OCI-LY1 (cell line): ENCODE results near the gene FAM200C.

Experiments
- H2AFZ ChIP-seq: fragments of 200-600 bp; sonication (generic), shearing (Covaris generic); 2 replicates; pipeline ENCODE4 v1.6.0; 2014; ENCODE audit warnings: antibody characterized with exemption, mild to moderate bottlenecking, low read length
- H3F3A ChIP-seq: fragments of 200-600 bp; sonication (generic), shearing (Covaris generic); 2 replicates; pipeline ENCODE4 v1.6.0; 2014; ENCODE audit warnings: mild to moderate bottlenecking, antibody characterized with exemption, low read length, moderate library complexity; ENCODE audit not compliant: insufficient read depth
- H3K27ac ChIP-seq: fragments of 200-600 bp; sonication (generic); 2 replicates; pipeline ENCODE4 v1.5.1; 2014; ENCODE audit warnings: low read length, mixed run types, mild to moderate bottlenecking, low read depth; ENCODE audit not compliant: poor library complexity, severe bottlenecking
- H3K27me3 ChIP-seq: fragments of 200-600 bp; sonication (generic); 2 replicates; pipeline ENCODE4 v1.6.0; 2014; ENCODE audit warnings: antibody characterized with exemption, mild to moderate bottlenecking, low read length, moderate library complexity; ENCODE audit not compliant: insufficient read depth
- H3K36me3 ChIP-seq: fragments of 200-600 bp; sonication (generic); 2 replicates; pipeline ENCODE4 v1.6.1; 2014; ENCODE audit warnings: mild to moderate bottlenecking, antibody characterized with exemption, low read length, moderate library complexity, mixed read lengths; ENCODE audit not compliant: insufficient read depth
- H3K4me1 ChIP-seq: fragments of 200-600 bp; sonication (generic); 2 replicates; pipeline ENCODE4 v1.5.1; 2014; ENCODE audit warnings: mild to moderate bottlenecking, low read length, moderate library complexity; ENCODE audit not compliant: insufficient read depth, severe bottlenecking
- H3K4me2 ChIP-seq: fragments of 200-600 bp; sonication (generic), shearing (Covaris generic); 2 replicates; pipeline ENCODE4 v1.6.1; 2014; ENCODE audit warnings: low read length
- H3K4me3 ChIP-seq: fragments of 200-600 bp; sonication (generic); 2 replicates; pipeline ENCODE4 v1.5.1; 2014; ENCODE audit warnings: low read length, low read depth, mild to moderate bottlenecking, mixed read lengths; ENCODE audit not compliant: poor library complexity, severe bottlenecking
- H3K79me2 ChIP-seq: fragments of 200-600 bp; shearing (Covaris generic); 2 replicates; pipeline ENCODE4 v1.6.1; 2016; ENCODE audit warnings: mixed run types, low read length, mixed read lengths; ENCODE audit not compliant: insufficient read depth
- H3K9ac ChIP-seq: fragments of 200-600 bp; sonication (generic), shearing (Covaris generic); 2 replicates; pipeline ENCODE4 v1.6.1; 2014; ENCODE audit warnings: mild to moderate bottlenecking, low read length, mixed read lengths
- H3K9me2 ChIP-seq: fragments of 200-600 bp; sonication (generic), shearing (Covaris generic); 2 replicates; pipeline ENCODE4 v1.6.1; 2014; ENCODE audit warnings: low read depth, mild to moderate bottlenecking, low read length, mixed read lengths
- H3K9me3 ChIP-seq: fragments of 200-600 bp; shearing (Covaris generic); 2 replicates; pipeline ENCODE4 v1.6.1; 2014; ENCODE audit warnings: low read length, mixed read lengths
- H4K20me1 ChIP-seq: fragments of 200-600 bp; sonication (generic), shearing (Covaris generic); 2 replicates; pipeline ENCODE4 v1.6.0; 2016; ENCODE audit warnings: mild to moderate bottlenecking, low read length; ENCODE audit not compliant: insufficient read depth
- CTCF ChIP-seq: fragments of 200-600 bp; sonication (generic), shearing (Covaris generic); IDR thresholded peaks from 2 replicates; pipeline ENCODE4 v1.5.1; 2017; ENCODE audit warnings: mild to moderate bottlenecking, antibody characterized with exemption, low read length, moderate library complexity, mixed read lengths
- EZH2 ChIP-seq: fragments of 200-600 bp; sonication (generic), shearing (Covaris generic); IDR thresholded peaks from 2 replicates; pipeline ENCODE4 v1.8.0; 2017; ENCODE audit warnings: borderline replicate concordance, mixed run types, mild to moderate bottlenecking, antibody characterized with exemption, low read length, moderate library complexity, mixed read lengths

The FAM200C gene

GRCh38 chr5:160380041-160380440, 19.8 kb downstream of the FAM200C start:
- H3K79me2 ChIP-seq = no peaks in the 10 kb centered on the region
- no peaks in the 10 kb centered on the region for H4K20me1 ChIP-seq
- H3K27me3 ChIP-seq = no peaks in the 10 kb centered on the region
- TF ChIP-seq EZH2 (no peak), CTCF (no peak)
- H3K9ac ChIP-seq = no peak overlapping the region
- no peak overlapping the region for H3K4me2 ChIP-seq
- H3K4me3 ChIP-seq = no peak overlapping the region
- H2AFZ ChIP-seq = no peak overlapping the region
- no peak overlapping the region for H3K27ac ChIP-seq
- no peaks in the 10 kb centered on the region for H3F3A ChIP-seq
- no peaks in the 10 kb centered on the region for H3K36me3 ChIP-seq
- no peaks in the 10 kb centered on the region for H3K4me1 ChIP-seq
- H3K9me2 ChIP-seq = no peaks in the 10 kb centered on the region
- H3K9me3 ChIP-seq = no peaks in the 10 kb centered on the region

- Histone ChIP-seq H3K9me2 (no peaks in the 10 kb centered on the region), H3K4me2 (no peak overlapping the region), H3K4me1 (no peaks in the 10 kb centered on the region), H3K27me3 (no peaks in the 10 kb centered on the region), H3K27ac (no peak overlapping the region), H3K36me3 (no peaks in the 10 kb centered on the region), H4K20me1 (no peaks in the 10 kb centered on the region), H3K9me3 (no peaks in the 10 kb centered on the region), H2AFZ (no peak overlapping the region), H3K79me2 (no peaks in the 10 kb centered on the region), H3K9ac (no peak overlapping the region), H3F3A (no peaks in the 10 kb centered on the region), H3K4me3 (no peak overlapping the region)
- TF ChIP-seq EZH2 (no peak), CTCF (no peak)
These were observed 20.3 kb downstream of the FAM200C start for GRCh38 chr5:160379511-160379910.

- H3K27ac ChIP-seq = no peak overlapping the region
- no peaks in the 10 kb centered on the region for H3K9me3 ChIP-seq
- H3K36me3 ChIP-seq = no peaks in the 10 kb centered on the region
- no peak overlapping the region for H3K4me2 ChIP-seq
- TF ChIP-seq CTCF (no peak), EZH2 (no peak)
- no peak overlapping the region for H3K4me3 ChIP-seq
- H2AFZ ChIP-seq = no peak overlapping the region
- H3K9ac ChIP-seq = no peak overlapping the region
- no peaks in the 10 kb centered on the region for H3K27me3 ChIP-seq
- no peaks in the 10 kb centered on the region for H3K79me2 ChIP-seq
- H3F3A ChIP-seq = no peaks in the 10 kb centered on the region
- no peaks in the 10 kb centered on the region for H4K20me1 ChIP-seq
- no peaks in the 10 kb centered on the region for H3K9me2 ChIP-seq
- H3K4me1 ChIP-seq = no peaks in the 10 kb centered on the region
These were observed 21.5 kb downstream of the FAM200C start for GRCh38 chr5:160378330-160378729.
